H1 (cell line): ENCODE measurements around the gene SLC25A17. TPM values are rescaled to one million over a fixed set of nuclear protein-coding genes. Genes with fewer than 3 reads are reported as not detected.

ENCODE experiments used
- CTCF ChIA-PET: fragments of 300-600 bp; sonication (Branson Sonifier 250); formaldehyde crosslinking; loops from one replicate; lab custom pipeline; 2021; ENCODE audit not compliant: partially characterized antibody; lab: Charles Lee
- POLR2A ChIA-PET: fragments of 300-600 bp; sonication (Branson Sonifier 250); formaldehyde crosslinking; loops from one replicate; lab custom pipeline; 2021; ENCODE audit warnings: inconsistent platforms; ENCODE audit not compliant: partially characterized antibody; lab: Charles Lee
- DNase-seq, 2 experiments: peaks; one replicate each; pipeline versions ENCODE4 v3.0.0 to v3.0.0-alpha.2; 2010 to 2022; ENCODE audit warnings: low spot score in 2 of 2, low read depth in 1 of 2, mixed read lengths in 1 of 2
- FAIRE-seq: peaks from 2 replicates; lab custom pipeline; 2011; peaks lifted over from hg19 to GRCh38; lab: Jason Lieb, UNC
- H2AFZ ChIP-seq: 2 replicates; pipeline ENCODE4 v1.8.1; 2012; ENCODE audit warnings: low read length, inconsistent platforms
- H2AK5ac ChIP-seq: 2 replicates; pipeline ENCODE4 v1.6.1; 2013; ENCODE audit warnings: low read depth, low read length
- H2BK120ac ChIP-seq: replicated peaks from 2 replicates; pipeline ENCODE3; 2013; ENCODE audit warnings: low read depth, low read length, inconsistent platforms
- H2BK12ac ChIP-seq: 2 replicates; pipeline ENCODE4 v1.6.1; 2013; ENCODE audit warnings: low read depth, low read length
- H2BK15ac ChIP-seq: 2 replicates; pipeline ENCODE4 v1.6.1; 2013; ENCODE audit warnings: low read length
- H2BK20ac ChIP-seq: 2 replicates; pipeline ENCODE4 v1.6.1; 2013; ENCODE audit warnings: low read length
- H2BK5ac ChIP-seq: 2 replicates; pipeline ENCODE4 v1.6.1; 2013; ENCODE audit warnings: low read depth, low read length
- H3K14ac ChIP-seq: 2 replicates; pipeline ENCODE4 v1.6.1; 2013; ENCODE audit warnings: inconsistent platforms; ENCODE audit not compliant: insufficient read length
- H3K18ac ChIP-seq: 2 replicates; pipeline ENCODE4 v1.6.1; 2013; ENCODE audit warnings: low read length; ENCODE audit errors: extremely low read depth
- H3K23ac ChIP-seq: 2 replicates; pipeline ENCODE4 v1.6.1; 2013; ENCODE audit warnings: inconsistent platforms; ENCODE audit not compliant: insufficient read length
- H3K23me2 ChIP-seq: 2 replicates; pipeline ENCODE4 v1.6.1; 2013; ENCODE audit warnings: low read depth, low read length
- H3K27ac ChIP-seq: 2 replicates; pipeline ENCODE4 v1.6.1; 2011; ENCODE audit warnings: low read depth, low read length, inconsistent platforms
- H3K27me3 ChIP-seq, 4 experiments: replicated peaks in 1 of 4; 1 replicate in 1 of 4; 2 replicates in 3 of 4; pipeline versions ENCODE4 v1.6.1 to v1.8.1; 2011 to 2013; ENCODE audit warnings: low read length in 3 of 4, mild to moderate bottlenecking in 3 of 4, inconsistent platforms in 2 of 4, mixed read lengths in 2 of 4, moderate library complexity in 1 of 4; ENCODE audit not compliant: control insufficient read depth in 3 of 4, insufficient read depth in 3 of 4; ENCODE audit errors: extremely low read depth in 1 of 4
- H3K36me3 ChIP-seq, 4 experiments: 2 replicates each; pipeline versions ENCODE4 v1.6.1 to v1.8.1; 2011 to 2013; ENCODE audit warnings: mild to moderate bottlenecking in 4 of 4, low read length in 3 of 4, moderate library complexity in 2 of 4, control low read depth in 1 of 4, inconsistent platforms in 1 of 4; ENCODE audit not compliant: insufficient read depth in 4 of 4, control insufficient read depth in 2 of 4
- H3K4ac ChIP-seq: replicated peaks from 2 replicates; pipeline ENCODE3; 2013; ENCODE audit warnings: low read length, low read depth, mixed read lengths, inconsistent platforms; ENCODE audit not compliant: insufficient read length
- H3K4me1 ChIP-seq, 4 experiments: replicated peaks in 1 of 4; 1 replicate in 1 of 4; 2 replicates in 3 of 4; pipeline versions ENCODE4 v1.6.1 to v1.8.1; 2011 to 2013; ENCODE audit warnings: low read length in 3 of 4, inconsistent platforms in 2 of 4, mixed read lengths in 1 of 4; ENCODE audit not compliant: insufficient read depth in 4 of 4, control insufficient read depth in 3 of 4
- H3K4me2 ChIP-seq, 2 experiments: 2 replicates each; pipeline versions ENCODE4 v1.6.1 to v1.8.1; 2011 to 2013; ENCODE audit warnings: low read depth in 2 of 2, low read length in 2 of 2, control low read depth in 1 of 2, inconsistent platforms in 1 of 2, mild to moderate bottlenecking in 1 of 2; ENCODE audit not compliant: insufficient read depth in 1 of 2
- H3K4me3 ChIP-seq, 4 experiments: fragments of 200-600, 300-600 bp in 1 of 4; sonication (generic), shearing (Covaris generic), sonication (Bioruptor Twin) in 1 of 4; 2 replicates each; pipeline versions ENCODE4 v1.5.1 to v1.8.1; 2011 to 2016; ENCODE audit warnings: low read length in 4 of 4, low read depth in 3 of 4, control low read depth in 2 of 4, inconsistent platforms in 2 of 4, mild to moderate bottlenecking in 2 of 4, mixed read lengths in 1 of 4, moderate library complexity in 1 of 4; ENCODE audit not compliant: insufficient read depth in 2 of 4; ENCODE audit errors: extremely low read depth in 1 of 4
- H3K56ac ChIP-seq: replicated peaks from 2 replicates; pipeline ENCODE3; 2013; ENCODE audit warnings: low read depth, mild to moderate bottlenecking, mixed read lengths, low read length, inconsistent platforms; ENCODE audit not compliant: insufficient read length
- H3K79me1 ChIP-seq: 2 replicates; pipeline ENCODE4 v1.6.1; 2013; ENCODE audit warnings: low read depth, low read length, control low read depth
- H3K79me2 ChIP-seq, 2 experiments: 2 replicates each; pipeline versions ENCODE4 v1.6.1 to v1.8.1; 2012 to 2013; ENCODE audit warnings: low read length in 2 of 2, mild to moderate bottlenecking in 2 of 2, inconsistent platforms in 1 of 2; ENCODE audit not compliant: insufficient read depth in 2 of 2, control insufficient read depth in 1 of 2
- H3K9ac ChIP-seq, 4 experiments: replicated peaks in 1 of 4; 1 replicate in 1 of 4; 2 replicates in 3 of 4; pipeline versions ENCODE4 v1.6.1 to v1.8.1; 2011 to 2013; ENCODE audit warnings: low read depth in 3 of 4, low read length in 3 of 4, control low read depth in 2 of 4, mild to moderate bottlenecking in 2 of 4, moderate library complexity in 2 of 4, inconsistent platforms in 1 of 4; ENCODE audit errors: extremely low read depth in 1 of 4
- H3K9me3 ChIP-seq, 2 experiments: 2 replicates each; pipeline versions ENCODE4 v1.6.1 to v1.8.1; 2012 to 2013; ENCODE audit warnings: mild to moderate bottlenecking in 2 of 2, moderate library complexity in 2 of 2, control low read depth in 1 of 2, inconsistent platforms in 1 of 2, low read depth in 1 of 2, low read length in 1 of 2, mixed read lengths in 1 of 2; ENCODE audit not compliant: insufficient read depth in 2 of 2
- H4K20me1 ChIP-seq, 2 experiments: replicated peaks in 1 of 2; 2 replicates each; pipeline versions ENCODE3 to v1.8.1; 2011 to 2013; ENCODE audit warnings: inconsistent platforms in 2 of 2, low read length in 2 of 2, mild to moderate bottlenecking in 1 of 2; ENCODE audit not compliant: insufficient read depth in 2 of 2, control insufficient read depth in 1 of 2
- H4K5ac ChIP-seq: 2 replicates; pipeline ENCODE4 v1.6.1; 2013; ENCODE audit warnings: low read length, low read depth, mixed read lengths, inconsistent platforms; ENCODE audit not compliant: insufficient read length
- H4K8ac ChIP-seq: 2 replicates; pipeline ENCODE4 v1.8.0; 2013; ENCODE audit warnings: mild to moderate bottlenecking, moderate library complexity, low read length, inconsistent platforms; ENCODE audit not compliant: insufficient read depth; ENCODE audit errors: extremely low read depth
- H4K91ac ChIP-seq: replicated peaks from 2 replicates; pipeline ENCODE3; 2013; ENCODE audit warnings: low read length, mixed read lengths, inconsistent platforms; ENCODE audit not compliant: insufficient read length
- ATF3 ChIP-seq: IDR thresholded peaks from 2 replicates; pipeline ENCODE4 v1.6.1; 2011; ENCODE audit warnings: low read depth, mild to moderate bottlenecking, low read length; ENCODE audit not compliant: insufficient read depth
- BACH1 ChIP-seq: IDR thresholded peaks from 2 replicates; pipeline ENCODE4 v1.6.1; 2012; ENCODE audit warnings: low read length, improper control_type of control experiment
- BRCA1 ChIP-seq: IDR thresholded peaks from 2 replicates; pipeline ENCODE4 v1.6.1; 2012; ENCODE audit warnings: low read depth, low read length, improper control_type of control experiment
- CEBPB ChIP-seq: IDR thresholded peaks from 2 replicates; pipeline ENCODE4 v1.6.1; 2012; ENCODE audit warnings: low read depth, low read length
- CTBP2 ChIP-seq: IDR thresholded peaks from 2 replicates; pipeline ENCODE4 v1.7.0; 2011; ENCODE audit warnings: borderline replicate concordance, mild to moderate bottlenecking, moderate library complexity, mixed read lengths, low read length; ENCODE audit not compliant: insufficient read depth, insufficient read length
- HDAC2 ChIP-seq, 2 experiments: fragments of 300-600 bp in 1 of 2; sonication (generic) in 1 of 2; IDR thresholded peaks; 2 replicates each; pipeline ENCODE4 v1.6.1; 2011 to 2012; ENCODE audit warnings: low read depth in 2 of 2, low read length in 2 of 2, mild to moderate bottlenecking in 2 of 2, moderate library complexity in 2 of 2, borderline replicate concordance in 1 of 2, inconsistent platforms in 1 of 2
- HDAC6 ChIP-seq: IDR thresholded peaks from one replicate; pipeline ENCODE4 v1.7.1; 2012; ENCODE audit warnings: low read depth, mild to moderate bottlenecking, inconsistent platforms, low read length, moderate library complexity
- MAFK ChIP-seq: IDR thresholded peaks from 2 replicates; pipeline ENCODE4 v1.6.1; 2012; ENCODE audit warnings: low read depth, mild to moderate bottlenecking, improper control_type of control experiment, low read length
- NRF1 ChIP-seq: IDR thresholded peaks from 2 replicates; pipeline ENCODE4 v1.6.1; 2011; ENCODE audit warnings: mild to moderate bottlenecking, low read depth, low read length, improper control_type of control experiment
- POU5F1 ChIP-seq: IDR thresholded peaks from 2 replicates; pipeline ENCODE4 v1.6.1; 2011; ENCODE audit warnings: low read depth, mild to moderate bottlenecking, low read length, moderate library complexity
- TEAD4 ChIP-seq: IDR thresholded peaks from 2 replicates; pipeline ENCODE4 v1.6.1; 2012; ENCODE audit warnings: low read depth, low read length, inconsistent platforms, mixed read lengths
- WGBS, 2 experiments: shearing (Covaris generic) in 1 of 2; methylation state at CpG; one replicate each; pipeline versions ENCODE4 v1.1.6 to v1.1.7; 2013 to 2015; ENCODE audit warnings: low lambda C conversion rate in 2 of 2, mixed read lengths in 2 of 2, inconsistent platforms in 1 of 2, low coverage in 1 of 2, missing lambda C conversion rate in 1 of 2; ENCODE audit not compliant: insufficient replicate concordance in 2 of 2, insufficient coverage in 1 of 2, insufficient read length in 1 of 2; ENCODE audit errors: extremely low coverage in 1 of 2, missing lambda C conversion rate in 1 of 2; 5-methylcytosine and 5-hydroxymethylcytosine counted together
- polyA plus RNA-seq, 7 experiments: library from polyadenylated mRNA; depleted of rRNA in 3 of 7; stranded (reverse) in 5 of 7; unstranded in 2 of 7; fragments of >200 nt in 5 of 7; fragments of 200-250 nt in 2 of 7; gene quantifications; 1 replicate in 5 of 7; 2 replicates in 1 of 7; 4 replicates in 1 of 7; pipeline versions ENCODE4 v1.2.1 to v1.2.3, GENCODE V29; 2011 to 2013; ENCODE audit warnings: missing spikeins in 2 of 7, mixed read lengths in 2 of 7
- total RNA-seq: library from RNA; stranded (reverse); fragmentation: NEBNext Ultra II Directional; extraction: Animal tissue kit (Norgen Biotek cat#: 25700); gene quantifications from 2 replicates; pipeline ENCODE4 v1.2.1, GENCODE V29; 2021

Gene SLC25A17
- total and polyA plus RNA-seq, 2 of the 8 experiments (the other 6 are each of a cell fraction or from before 2014, with no cell fraction given): 17.9 to 40.4 TPM

GRCh38 chr22:40853333-40853732 lies 34.2 kb upstream of the SLC25A17 start:
- Histone ChIP-seq H3K79me1 (no peaks in the 10 kb centered on the region; the same call in 1 of the 2 replicates), H4K8ac (no peak overlapping the region), H3K9me3 (no peaks in the 10 kb centered on the region), H2BK5ac (no peak overlapping the region), H3K23ac (no peak overlapping the region), H3K4me2 (no peak overlapping the region; a peak in 1 of 4 replicates), H2BK20ac (no peak overlapping the region), H2BK15ac (no peak overlapping the region), H3K4me3 (0 out of 8 replicates have a peak overlapping the region, but pooled peaks of 1 of the 4 experiments have one; percentile 98), H4K91ac (no peak overlapping the region), H3K18ac (no peak overlapping the region), H2AK5ac (no peak overlapping the region), H3K9ac (peak overlapping the region in 2 of 4 experiments; percentile 41 to 51; a peak in 2 of 7 replicates), H3K4ac (no peak overlapping the region), H2BK120ac (no peak overlapping the region), H3K36me3 (peaks cover 0 to 27% (median 2%) of the 10 kb centered on the region in 4 experiments; a peak in 3 of 8 replicates), H2AFZ (no peak overlapping the region), H3K79me2 (peaks cover 44 to 84% of the 10 kb centered on the region in 2 experiments), H3K27me3 (no peaks in the 10 kb centered on the region), H4K20me1 (peaks cover 4 to 8% of the 10 kb centered on the region in 2 experiments), H4K5ac (no peak overlapping the region), H3K4me1 (peaks cover 0 to 6% (median 0%) of the 10 kb centered on the region in 4 experiments; a peak in 2 of 7 replicates), H3K56ac (no peak overlapping the region), H3K14ac (no peak overlapping the region), H3K23me2 (peaks cover 8% of the 10 kb centered on the region), H2BK12ac (no peak overlapping the region), H3K27ac (no peak overlapping the region)
- POLR2A ChIA-PET: interaction anchor here (0.6 to 1.4 kb wide), 5 partner anchors 12 to 1996 kb away, joined by 3 read pairs; partner anchors contain the start of gene EP300
- DNase-seq: no peak
- FAIRE-seq: no peak
- CTCF ChIA-PET: interaction anchor here (0.7 to 1.8 kb wide), 3 partner anchors 15 to 69 kb away, joined by 3 to 5 read pairs (median 4); no protein-coding TSS in a partner anchor
- 94% methylated on average over 1 of the region's 1 CpG; no CpG with 5 or more reads in 1 of the 2 experiments for WGBS, 2 experiments
- TF ChIP-seq POU5F1 (no peak), ATF3 (no peak), NRF1 (no peak), CEBPB (no peak), HDAC2 (IDR thresholded peaks at IDR 0.05; ENCODE audit: borderline replicate concordance in 1 of 2, low read depth in 2 of 2, low read length in 2 of 2) (no peak), BACH1 (no peak), BRCA1 (no peak), MAFK (no peak), TEAD4 (no peak), CTBP2 (no peak), HDAC6 (no peak)
